Motor neuron (in vitro differentiated cells): Measurements from ENCODE around the gene FBXW4. TPM values are rescaled to one million over a fixed set of nuclear protein-coding genes. Genes with fewer than 3 reads are reported as not detected.
"Not testable (repeated sequence)": the region's sequence is repeated elsewhere in the genome, so short reads cannot be mapped to it uniquely, and the experiment has no call there.

ENCODE experiments used
- ATAC-seq, 8 experiments: fragments of 200-7000 bp; cut with Tn5 transposase; replicated peaks in 6 of 8; 2 replicates each; pipeline ENCODE4 v1.8.0; 2021; ENCODE audit warnings: mild to moderate bottlenecking in 8 of 8, moderate library complexity in 8 of 8
- H3K27ac ChIP-seq, 2 donors: fragments of 250-450 bp; sonication (Bioruptor Pico); 2 replicates each; pipeline ENCODE4 v1.9.0; 2021; ENCODE audit warnings: antibody characterized with exemption in 2 of 2, mild to moderate bottlenecking in 2 of 2, moderate library complexity in 1 of 2
- H3K4me1 ChIP-seq, 2 donors: fragments of 250-450 bp; sonication (Bioruptor Pico); replicated peaks in 1 of 2; 2 replicates each; pipeline ENCODE4 v1.6.1; 2021; ENCODE audit warnings: antibody characterized with exemption in 2 of 2, mild to moderate bottlenecking in 2 of 2, moderate library complexity in 1 of 2
- H3K4me3 ChIP-seq, 5 donors: fragments of 250-450 bp; sonication (Bioruptor Pico); 2 replicates each; pipeline ENCODE4 v1.9.0; 2021; ENCODE audit warnings: antibody characterized with exemption in 5 of 5, mild to moderate bottlenecking in 5 of 5, moderate library complexity in 4 of 5
- WGBS, 10 experiments: fragments of 450-650 bp; shearing (Covaris generic); methylation state at CpG; one replicate each; pipeline ENCODE4 v1.0.0; 2022; 5-methylcytosine and 5-hydroxymethylcytosine counted together
- in situ Hi-C, 9 experiments: fragments of 400-800 bp; cut with MboI; loops; one replicate each; pipeline ENCODE4 v1.15.0; 2021; ENCODE audit warnings: low sequenced_read_pairs in 9 of 9, low pct_unique_long_range_greater_than_20kb in 2 of 9; ENCODE audit not compliant: unreplicated experiment in 9 of 9
- total RNA-seq, 8 experiments: library from RNA; unstranded; fragments of 300-600 nt; gene quantifications; 2 replicates each; pipeline versions ENCODE4 v1.2.3 to v1.2.4, GENCODE V29; 2022

FBXW4 gene
- total RNA-seq, 8 experiments from 2014 or later, result 17.9 to 35.8 (median 24.0) TPM

DNA sequence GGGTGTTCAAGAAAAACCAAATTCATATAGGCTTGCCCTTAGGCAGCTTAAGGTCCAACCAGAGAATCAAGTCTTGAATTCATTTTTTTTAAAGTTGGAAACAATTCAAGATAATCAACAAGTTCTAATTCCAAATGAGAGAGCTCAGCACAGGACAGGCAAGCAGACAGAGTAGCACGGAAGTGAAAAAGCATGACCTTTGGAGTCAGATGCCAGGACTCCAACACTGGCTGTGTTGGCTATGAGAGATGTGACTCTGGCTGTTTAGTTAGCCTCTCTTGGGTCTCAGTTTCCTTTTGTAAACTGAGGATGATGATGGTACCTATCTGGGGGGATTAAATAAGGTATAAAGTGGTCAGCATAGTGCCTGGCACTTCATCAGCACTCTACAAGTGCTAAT, 49.3 kb downstream of the FBXW4 start:
- no peak overlapping the region for H3K27ac ChIP-seq
- no peak overlapping the region for H3K4me3 ChIP-seq
- no peak for ATAC-seq
- peaks cover 17 to 21% of the 10 kb centered on the region in 2 donors for H3K4me1 ChIP-seq
- 80 to 100% (median 100%) methylated on average over 1 of the region's 1 CpG; no CpG with 5 or more reads in 5 of the 10 experiments for WGBS, 10 experiments
- in situ Hi-C loops, result no loop called here

DNA sequence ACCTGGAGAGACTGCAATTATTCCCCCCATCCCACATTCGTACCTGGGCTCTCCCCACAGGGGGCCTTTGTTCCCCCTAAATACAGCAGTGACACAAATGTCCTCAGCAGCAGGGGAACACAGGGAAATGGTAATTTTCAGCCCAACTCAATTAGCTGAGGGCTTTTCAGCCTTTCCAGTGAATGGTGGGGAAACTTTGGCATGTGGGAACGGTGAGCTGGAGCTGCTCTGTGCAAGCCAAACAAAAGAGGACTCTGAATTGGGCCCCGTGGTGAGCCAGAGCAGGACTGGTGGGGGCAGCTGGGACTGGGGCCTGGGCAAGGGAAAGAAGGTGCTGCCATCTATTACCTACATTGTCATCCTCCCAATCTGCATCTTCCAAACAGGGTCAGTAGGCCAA, 51.0 kb downstream of the FBXW4 start:
- WGBS, 10 experiments, result 11 to 80% methylated on average over 1 to 3 of the region's 3 CpGs; no CpG with 5 or more reads in 8 of the 10 experiments
- in situ Hi-C loops, result no loop called here
- Histone ChIP-seq H3K4me3 (no peak overlapping the region), H3K4me1 (peaks cover 12 to 13% of the 10 kb centered on the region in 2 donors), H3K27ac (no peak overlapping the region)
- peak in 5 of 8 experiments; percentile 36 to 65 (median 45) for ATAC-seq

DNA sequence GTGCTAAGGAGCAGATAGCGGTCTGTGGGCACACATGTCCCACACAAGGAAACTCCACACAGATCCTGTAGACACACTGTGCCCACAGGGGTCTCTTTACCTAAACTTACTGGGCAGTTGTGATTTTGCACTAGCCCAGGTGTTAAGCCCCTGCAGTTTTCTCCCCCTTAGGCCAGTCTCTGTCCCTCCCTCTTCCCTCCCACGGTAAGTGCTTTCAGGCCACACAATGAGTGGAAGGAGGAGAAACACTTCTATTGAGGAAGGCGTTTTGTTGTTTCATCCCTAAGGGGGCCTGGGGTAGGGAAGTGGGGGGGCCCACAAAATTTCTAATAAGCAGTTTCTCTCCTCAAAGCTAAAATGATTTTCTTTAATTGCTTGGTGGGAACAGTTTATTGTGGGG, 51.4 kb downstream of the FBXW4 start:
- peaks cover 12 to 13% of the 10 kb centered on the region in 2 donors for H3K4me1 ChIP-seq
- no peak for ATAC-seq
- in situ Hi-C loops, result no loop called here
- WGBS, 10 experiments, result 50 to 100% (median 56%) methylated on average over 1 to 3 of the region's 3 CpGs; no CpG with 5 or more reads in 7 of the 10 experiments
- no peak overlapping the region for H3K4me3 ChIP-seq
- H3K27ac ChIP-seq, result no peak overlapping the region

DNA sequence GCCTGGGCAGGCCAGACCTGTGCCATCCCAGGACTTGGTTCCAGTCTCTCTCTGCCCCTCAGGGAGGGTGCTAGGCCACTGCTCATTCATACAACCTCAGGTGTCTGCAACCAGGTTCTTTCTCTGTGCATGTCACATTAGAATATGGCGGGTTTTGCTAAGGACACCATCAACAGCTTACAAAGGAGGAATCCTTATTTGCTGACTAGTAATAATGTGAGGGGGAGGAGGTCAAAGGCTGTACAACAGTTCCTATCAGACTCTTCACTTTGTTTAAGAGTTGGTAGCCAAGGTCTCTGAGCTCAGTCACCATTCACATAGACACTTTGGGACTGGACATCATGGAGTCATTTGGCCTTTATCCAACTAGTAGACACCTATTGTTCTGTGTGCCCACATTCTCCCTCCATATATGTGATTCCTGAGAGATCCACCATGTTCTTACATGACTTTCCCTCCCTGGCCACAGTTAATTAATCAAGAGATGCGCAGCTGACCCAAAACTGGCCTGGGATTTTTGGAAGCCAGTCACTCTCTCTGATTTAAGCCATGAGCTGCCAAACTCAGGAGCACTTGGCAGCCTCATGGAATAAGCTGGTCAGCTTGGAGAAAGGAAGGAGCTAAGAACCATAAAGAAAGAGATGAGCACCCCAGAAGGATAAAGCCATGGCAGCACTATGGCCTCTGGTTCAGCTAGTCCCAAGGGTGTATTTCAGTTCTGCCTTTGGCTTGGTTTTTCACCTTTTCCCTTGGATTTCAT, 55.6 kb downstream of the FBXW4 start:
- Histone ChIP-seq H3K4me3 (no peak overlapping the region), H3K27ac (no peak overlapping the region), H3K4me1 (peaks cover 9% of the 10 kb centered on the region in 2 donors)
- in situ Hi-C loops, result no loop called here
- WGBS, 10 experiments, result 80 to 100% (median 100%) methylated on average over 1 to 2 of the region's 2 CpGs; no CpG with 5 or more reads in 3 of the 10 experiments
- ATAC-seq, result no peak

DNA sequence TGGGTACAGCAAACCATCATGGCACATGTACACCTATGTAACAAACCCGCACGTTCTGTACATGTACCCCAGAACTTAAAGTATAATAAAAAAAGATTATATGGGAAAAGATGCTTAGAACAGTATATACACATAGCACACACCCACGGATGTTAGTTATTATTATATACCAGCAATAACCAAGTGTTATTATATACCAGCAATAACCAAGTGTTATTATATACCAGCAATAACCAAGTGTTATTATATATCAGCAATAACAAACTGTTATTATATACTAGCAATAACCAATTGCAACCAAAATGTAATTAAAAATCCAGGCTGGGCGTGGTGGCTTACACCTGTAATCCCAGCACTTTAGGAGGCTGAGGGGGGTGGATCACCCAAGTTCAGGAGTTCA, 61.5 kb downstream of the FBXW4 start:
- in situ Hi-C loops, H3K4me1 ChIP-seq: not testable (repeated sequence)
- 82 to 100% (median 97%) methylated on average over 1 to 4 of the region's 4 CpGs; no CpG with 5 or more reads in 2 of the 10 experiments for WGBS, 10 experiments

DNA sequence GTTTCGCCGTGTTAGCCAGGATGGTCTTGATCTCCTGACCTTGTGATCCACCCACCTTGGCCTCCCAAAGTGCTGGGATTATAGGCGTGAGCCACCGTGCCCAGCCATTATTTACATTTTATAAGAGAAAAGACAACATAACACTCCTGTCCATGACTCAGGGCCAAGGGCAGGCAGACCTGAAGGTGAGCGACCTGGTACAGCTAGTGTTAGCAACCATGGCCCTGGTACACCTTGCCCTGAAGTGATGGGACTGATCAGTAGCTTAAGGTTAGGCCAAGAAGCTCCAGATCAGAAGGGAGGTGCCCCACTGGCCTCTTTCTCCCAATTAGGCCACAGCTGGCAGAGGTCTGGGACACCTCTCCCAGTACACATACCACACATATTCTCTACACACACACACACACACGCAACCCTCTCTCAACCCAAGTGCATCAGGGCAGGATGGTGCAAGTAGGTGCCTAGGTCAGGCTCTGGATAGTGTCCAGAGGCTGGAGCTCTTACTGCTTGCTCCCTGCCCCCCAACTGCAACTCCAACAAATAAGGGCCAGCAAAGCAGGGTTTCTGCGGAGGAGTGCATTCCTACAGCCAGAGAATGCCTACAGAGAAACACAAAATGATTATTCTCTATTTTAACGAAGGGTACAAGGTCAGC, 63.0 kb downstream of the FBXW4 start:
- ATAC-seq, result no peak
- WGBS, 10 experiments, result 88 to 100% (median 92%) methylated on average over 1 to 4 of the region's 8 CpGs; no CpG with 5 or more reads in 3 of the 10 experiments
- Histone ChIP-seq H3K27ac (no peak overlapping the region), H3K4me3 (no peak overlapping the region), H3K4me1 (peaks cover 2 to 8% of the 10 kb centered on the region in 2 donors)
- in situ Hi-C loops, result no loop called here

More for the DNA sequence above, 61.5 kb downstream of the FBXW4 start:
- not testable (repeated sequence) for ATAC-seq, H3K4me3 ChIP-seq, H3K27ac ChIP-seq

DNA sequence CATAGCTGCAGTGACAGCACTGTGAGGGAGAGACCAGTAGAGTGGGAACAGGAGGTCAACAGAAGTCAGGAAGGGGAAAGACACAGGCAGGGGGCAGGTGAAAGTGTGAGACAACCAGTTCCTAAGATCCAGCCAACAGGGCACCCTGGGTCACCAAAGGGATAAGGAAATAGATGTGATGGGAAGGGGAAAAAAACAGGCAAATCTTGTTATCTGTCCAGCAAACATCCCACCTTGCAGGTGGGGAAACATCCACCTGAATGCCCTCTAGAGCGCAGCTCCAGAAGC, 64.4 kb downstream of the FBXW4 start:
- 83 to 100% (median 100%) methylated on average over 1 of the region's 1 CpG; no CpG with 5 or more reads in 7 of the 10 experiments for WGBS, 10 experiments
- Histone ChIP-seq H3K4me1 (peaks cover 2 to 8% of the 10 kb centered on the region in 2 donors), H3K27ac (no peak overlapping the region), H3K4me3 (no peak overlapping the region)
- ATAC-seq, result no peak
- in situ Hi-C loops, result no loop called here

DNA sequence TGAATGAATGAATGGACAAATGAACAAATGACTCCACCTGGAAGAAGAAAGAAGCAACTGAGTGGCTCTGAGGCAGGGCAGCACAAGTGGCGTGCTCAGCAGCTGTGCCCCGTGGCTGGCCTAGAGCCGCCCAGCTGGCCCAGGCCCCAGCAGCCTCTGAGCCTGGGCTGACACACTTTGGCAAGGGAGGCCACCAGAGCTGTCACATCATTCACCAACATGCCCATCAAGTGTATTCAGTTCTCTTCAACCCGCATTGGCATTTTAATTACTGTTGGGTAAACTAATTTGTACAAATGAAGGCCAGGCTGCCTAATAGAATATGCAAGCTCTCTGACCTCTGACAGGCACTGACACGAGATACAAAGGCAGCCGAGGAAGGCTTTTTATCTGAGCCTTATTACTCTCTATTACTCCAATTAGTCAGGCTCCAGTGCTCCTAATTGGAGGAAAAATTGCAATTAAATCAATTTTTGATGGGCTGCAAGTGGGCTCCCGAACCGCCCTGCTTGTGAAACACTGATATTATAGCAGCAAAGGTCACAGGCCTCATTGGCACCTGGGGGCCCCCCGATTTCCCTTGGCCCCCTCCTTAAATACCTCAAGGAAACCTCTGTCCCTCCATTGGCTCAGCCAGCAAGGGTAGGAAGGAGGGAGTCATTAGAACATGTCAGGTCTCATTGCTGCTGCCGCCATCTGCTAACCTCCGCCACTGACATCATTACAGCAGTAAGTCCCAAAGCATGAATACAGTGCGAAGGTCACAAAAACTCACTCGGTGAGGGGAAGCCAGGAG, 64.9 kb downstream of the FBXW4 start:
- Histone ChIP-seq H3K27ac (no peak overlapping the region), H3K4me3 (no peak overlapping the region), H3K4me1 (peaks cover 2 to 8% of the 10 kb centered on the region in 2 donors)
- peak in 2 of 8 experiments; percentile 55 to 56 for ATAC-seq
- in situ Hi-C loops, result no loop called here
- 0 to 80% (median 61%) methylated on average over 1 to 11 of the region's 13 CpGs; no CpG with 5 or more reads in 2 of the 10 experiments for WGBS, 10 experiments

DNA sequence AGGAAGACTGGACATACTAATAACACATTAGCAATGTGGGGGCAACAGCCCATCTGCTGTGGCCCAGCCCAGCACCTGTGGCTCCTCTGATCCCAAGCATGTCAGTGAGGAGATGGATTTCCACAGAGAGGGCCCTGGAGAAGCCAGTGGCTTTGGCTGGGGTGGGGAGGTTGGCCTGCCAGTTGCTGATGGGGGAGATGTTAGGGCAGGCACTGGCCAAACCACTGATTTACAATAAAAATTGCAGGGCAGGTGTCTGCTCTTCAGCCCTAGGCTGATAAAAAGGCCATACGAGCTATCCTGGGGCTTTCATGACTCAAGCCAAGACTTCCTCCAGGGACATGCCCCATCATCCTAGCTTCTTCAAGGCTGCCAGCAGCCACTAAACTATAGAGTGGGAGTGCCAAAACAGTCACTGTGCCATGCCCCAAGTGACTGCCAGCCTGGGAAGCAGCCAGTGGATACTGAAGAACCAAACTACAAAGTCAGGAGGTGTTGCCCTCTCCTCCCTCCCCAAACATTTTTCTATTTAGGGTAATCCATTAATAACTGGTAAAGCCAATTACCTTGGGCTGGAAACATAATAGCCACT, 69.1 kb downstream of the FBXW4 start:
- WGBS, 10 experiments, result no CpG with 5 or more reads among the region's 1 CpG
- ATAC-seq, result no peak
- H3K27ac ChIP-seq, result no peak overlapping the region

DNA sequence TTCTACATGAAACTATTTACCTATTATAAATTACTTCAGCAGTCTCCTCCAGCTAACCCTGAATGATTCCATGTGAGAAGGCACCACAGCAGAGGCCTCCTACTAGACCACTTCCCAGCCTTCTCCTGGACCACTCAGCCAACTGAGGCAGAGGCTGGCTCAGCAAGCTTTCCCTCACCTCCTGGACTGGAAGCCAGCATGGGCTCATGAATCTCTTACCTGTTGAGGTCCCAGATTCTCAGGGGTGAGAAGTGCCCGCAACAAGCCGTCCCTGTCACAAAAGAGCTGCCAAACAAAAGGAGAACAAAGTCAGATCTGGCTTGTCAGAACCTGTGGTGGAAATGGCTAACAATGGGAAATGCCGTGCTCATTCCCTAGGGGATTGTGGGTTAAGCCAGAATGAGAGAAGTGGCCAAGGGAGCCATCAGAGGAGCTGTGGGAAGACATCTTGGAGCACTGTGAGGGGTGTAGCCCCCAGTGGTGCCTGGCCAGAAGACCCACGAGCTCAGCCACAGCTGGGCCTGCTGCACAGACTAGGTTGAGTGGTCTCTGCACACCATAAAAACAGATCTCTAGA, 70.4 kb downstream of the FBXW4 start:
- peaks cover 0 to 6% of the 10 kb centered on the region in 2 donors for H3K4me1 ChIP-seq
- 40 to 100% (median 92%) methylated on average over 1 to 3 of the region's 4 CpGs; no CpG with 5 or more reads in 4 of the 10 experiments for WGBS, 10 experiments
- no peak overlapping the region for H3K27ac ChIP-seq
- in situ Hi-C loops, result loop anchor here in 4 of 9 experiments (25.0 kb wide), 2 partner anchors 138 to 163 kb away; partner anchors contain the start of genes FGF8 (in 2 of the 4) and NPM3 (in 2 of the 4)
- H3K4me3 ChIP-seq, result no peak overlapping the region
- ATAC-seq, result no peak

More for the DNA sequence above, 69.1 kb downstream of the FBXW4 start:
- in situ Hi-C loops, result no loop called here
- no peak overlapping the region for H3K4me3 ChIP-seq
- H3K4me1 ChIP-seq, result peaks cover 2 to 8% of the 10 kb centered on the region in 2 donors

DNA sequence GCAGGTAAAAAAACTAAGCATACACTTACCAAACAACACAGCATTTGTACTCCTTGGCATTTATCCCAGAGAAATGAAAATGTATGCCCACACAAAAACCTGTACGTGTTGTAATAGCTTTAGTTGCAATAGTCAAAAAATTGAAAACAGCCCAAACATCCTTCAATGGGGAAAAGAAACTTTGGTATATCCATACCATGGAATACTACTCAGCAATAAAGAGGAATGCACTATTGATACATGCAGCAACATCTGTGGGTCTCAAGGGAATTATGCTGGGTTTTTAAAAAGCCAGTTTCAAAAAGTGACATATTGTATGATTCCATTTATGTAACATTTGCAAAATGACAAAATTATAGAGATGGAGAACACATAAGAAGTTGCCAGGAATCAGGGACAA, 71.4 kb downstream of the FBXW4 start:
- no peak overlapping the region for H3K4me3 ChIP-seq
- H3K27ac ChIP-seq, result no peak overlapping the region
- no peak for ATAC-seq
- in situ Hi-C loops, result loop anchor here in 4 of 9 experiments (25.0 kb wide), 2 partner anchors 139 to 164 kb away; partner anchors contain the start of genes FGF8 (in 2 of the 4) and NPM3 (in 2 of the 4)
- H3K4me1 ChIP-seq, result peaks cover 0 to 6% of the 10 kb centered on the region in 2 donors
- WGBS, 10 experiments, result 36 to 100% (median 91%) methylated on average over 1 of the region's 1 CpG; no CpG with 5 or more reads in 1 of the 10 experiments

DNA sequence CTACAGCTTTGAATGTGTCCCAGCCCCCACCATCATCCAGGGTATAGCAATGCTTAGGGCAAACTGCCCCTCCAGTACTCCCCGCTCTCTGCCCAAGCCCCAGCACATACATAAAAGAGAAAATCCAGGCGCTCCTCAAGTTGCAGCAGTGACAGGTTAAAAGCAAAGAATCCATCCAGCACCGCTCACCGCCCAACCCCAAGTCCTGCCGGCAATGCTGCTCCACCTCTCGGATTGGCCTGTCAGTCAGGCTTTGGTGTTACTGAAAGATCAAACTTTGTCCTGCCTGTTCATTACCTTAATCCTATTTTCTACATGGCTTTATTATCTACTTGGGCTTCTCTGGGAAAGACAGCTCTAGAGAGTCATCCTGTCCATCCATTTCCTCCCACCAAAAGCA, 75.0 kb downstream of the FBXW4 start:
- no peak for ATAC-seq
- H3K4me3 ChIP-seq, result no peak overlapping the region
- 40 to 100% (median 92%) methylated on average over 1 to 6 of the region's 6 CpGs; no CpG with 5 or more reads in 5 of the 10 experiments for WGBS, 10 experiments
- no peak overlapping the region for H3K27ac ChIP-seq
- peaks cover 0 to 4% of the 10 kb centered on the region in 2 donors for H3K4me1 ChIP-seq
- in situ Hi-C loops, result loop anchor here in 4 of 9 experiments (25.0 kb wide), 2 partner anchors 142 to 167 kb away; partner anchors contain the start of genes FGF8 (in 2 of the 4) and NPM3 (in 2 of the 4)
